CD4-positive, alpha-beta T cell (primary cell): ENCODE data around the gene DDC. TPM values are rescaled to one million over a fixed set of nuclear protein-coding genes. Genes with fewer than 3 reads are reported as not detected.

Experiments
- ATAC-seq: fragments of 200-7000 bp; cut with Tn5 transposase; one replicate; pipeline ENCODE4 v1.10.0; 2022; ENCODE audit warnings: mild to moderate bottlenecking; ENCODE audit not compliant: poor library complexity
- CTCF ChIA-PET: fragments of 350-600 bp; sonication (Branson Sonifier 250); formaldehyde crosslinking; loops from one replicate; lab custom pipeline; 2021; ENCODE audit warnings: antibody characterized with exemption, inconsistent platforms; lab: Charles Lee
- POLR2A ChIA-PET: fragments of 350-600 bp; sonication (Branson Sonifier 250); formaldehyde crosslinking; loops from one replicate; lab custom pipeline; 2021; ENCODE audit warnings: antibody characterized with exemption, inconsistent platforms; lab: Charles Lee
- DNase-seq, 14 experiments: peaks; one replicate each; pipeline ENCODE4 v3.0.0-alpha.2; 2013 to 2020; ENCODE audit warnings: mixed read lengths in 2 of 14
- H3K27ac ChIP-seq, 2 donors: one replicate each; pipeline versions ENCODE4 v1.5.1 to v1.7.0; 2013; ENCODE audit warnings: low read length in 2 of 2, low read depth in 1 of 2, mild to moderate bottlenecking in 1 of 2
- H3K27me3 ChIP-seq, 2 experiments: 1 replicate in 1 of 2; 2 replicates in 1 of 2; pipeline versions ENCODE4 v1.6.1 to v1.7.0; 2013; ENCODE audit warnings: low read length in 2 of 2, control low read depth in 1 of 2, mild to moderate bottlenecking in 1 of 2, moderate library complexity in 1 of 2; ENCODE audit not compliant: insufficient read depth in 2 of 2, control insufficient read depth in 1 of 2
- H3K36me3 ChIP-seq: one replicate; pipeline ENCODE4 v1.6.1; 2013; ENCODE audit warnings: low read length, control low read depth; ENCODE audit not compliant: insufficient read depth
- H3K4me1 ChIP-seq: one replicate; pipeline ENCODE4 v1.6.1; 2013; ENCODE audit warnings: low read length, control low read depth; ENCODE audit not compliant: insufficient read depth
- H3K4me3 ChIP-seq: one replicate; pipeline ENCODE4 v1.5.1; 2013; ENCODE audit warnings: mild to moderate bottlenecking, low read length, moderate library complexity
- H3K9me3 ChIP-seq, 2 experiments: 1 replicate in 1 of 2; 2 replicates in 1 of 2; pipeline versions ENCODE4 v1.6.1 to v1.7.0; 2013; ENCODE audit warnings: low read length in 2 of 2, mild to moderate bottlenecking in 2 of 2, control low read depth in 1 of 2, moderate library complexity in 1 of 2; ENCODE audit not compliant: control insufficient read depth in 1 of 2, insufficient read depth in 1 of 2
- H3K27ac Mint-ChIP-seq: one replicate; pipeline ENCODE4 v1.8.0; 2020; ENCODE audit warnings: mixed read lengths
- H3K27me3 Mint-ChIP-seq: one replicate; pipeline ENCODE4 v1.8.0; 2021; ENCODE audit warnings: mixed read lengths
- H3K36me3 Mint-ChIP-seq: one replicate; pipeline ENCODE4 v1.8.0; 2021; ENCODE audit warnings: low read depth, mixed read lengths
- H3K4me1 Mint-ChIP-seq: one replicate; pipeline ENCODE4 v1.8.0; 2021; ENCODE audit warnings: low read depth, mixed read lengths
- H3K4me3 Mint-ChIP-seq: one replicate; pipeline ENCODE4 v1.8.0; 2020; ENCODE audit warnings: mild to moderate bottlenecking, mixed read lengths
- H3K9me3 Mint-ChIP-seq: one replicate; pipeline ENCODE4 v1.8.0; 2020; ENCODE audit warnings: mixed read lengths
- intact Hi-C, 2 experiments: fragments of 100-400 bp; cut with DNase I in 1 of 2; cut with micrococcal nuclease in 1 of 2; formaldehyde crosslinking; loops; one replicate each; pipeline versions ENCODE4 v1.15.1 to v1.9.0; 2023 to 2025; cut with DNase I, micrococcal nuclease
- total RNA-seq, 174 experiments: library from RNA in 2 of 174; stranded (reverse) in 2 of 174; gene quantifications; one replicate each; pipeline ENCODE4 v1.2.3 and lab custom pipeline; 2021 to 2026
- TF ChIP-seq, protein P1 (sequence below): fragments of 200-600 bp; IDR thresholded peaks from one replicate; pipeline ENCODE4 v1.8.0; 2022; ENCODE audit warnings: antibody characterized with exemption, mild to moderate bottlenecking

DDC gene
- total RNA-seq, 2 experiments from 2014 or later = not detected

DNA sequence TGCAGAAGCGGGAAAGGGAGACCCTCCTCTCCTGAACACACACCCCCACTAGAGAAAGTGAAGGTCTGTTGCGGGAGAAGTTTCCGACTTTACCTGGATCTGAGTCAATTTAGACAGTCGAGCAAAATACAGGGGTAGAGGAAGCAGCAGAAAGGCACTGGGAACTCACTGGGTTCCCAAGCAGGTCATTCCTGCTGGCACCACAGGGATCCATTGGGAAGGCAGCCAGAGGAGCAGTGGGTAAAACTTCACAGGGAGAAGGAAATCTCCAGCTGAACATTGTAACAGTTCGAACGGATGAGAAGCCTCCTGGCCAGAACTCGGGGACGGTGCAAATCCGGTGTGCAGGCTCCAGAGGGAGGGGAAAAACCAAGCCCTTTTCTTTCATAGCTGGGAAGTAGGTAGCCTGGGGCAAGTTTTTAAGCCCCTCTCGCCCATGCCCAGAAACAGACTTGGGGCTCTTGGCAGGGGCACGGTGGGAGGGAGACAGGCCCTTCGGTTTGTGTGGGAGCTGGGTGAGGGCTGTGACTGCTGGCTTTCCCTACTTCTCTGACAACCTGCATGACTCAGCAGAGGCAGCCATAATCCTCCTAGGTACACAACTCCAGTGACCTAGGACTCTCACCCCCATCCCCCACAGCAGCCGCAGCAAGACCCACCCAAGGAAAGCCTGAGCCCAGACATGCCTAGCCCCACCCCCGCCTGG, 51.9 kb downstream of the DDC start:
- H3K9me3 Mint-ChIP-seq = peaks cover 12% of the 10 kb centered on the region
- ChIA-PET CTCF (no interaction called here), POLR2A (no interaction called here)
- Histone ChIP-seq H3K27me3 (peaks cover 0 to 3% of the 10 kb centered on the region in 2 experiments), H3K36me3 (no peaks in the 10 kb centered on the region), H3K4me1 (no peaks in the 10 kb centered on the region), H3K27ac (no peak overlapping the region), H3K9me3 (peaks cover 0 to 5% of the 10 kb centered on the region in 2 experiments), H3K4me3 (no peak overlapping the region)
- peaks cover 55% of the 10 kb centered on the region for H3K27me3 Mint-ChIP-seq
- ATAC-seq (no peak), DNase-seq (no peak)
- no peak overlapping the region for H3K27ac Mint-ChIP-seq
- H3K36me3 Mint-ChIP-seq = no peaks in the 10 kb centered on the region
- H3K4me3 Mint-ChIP-seq = no peak overlapping the region
- TF ChIP-seq, protein P1, sequence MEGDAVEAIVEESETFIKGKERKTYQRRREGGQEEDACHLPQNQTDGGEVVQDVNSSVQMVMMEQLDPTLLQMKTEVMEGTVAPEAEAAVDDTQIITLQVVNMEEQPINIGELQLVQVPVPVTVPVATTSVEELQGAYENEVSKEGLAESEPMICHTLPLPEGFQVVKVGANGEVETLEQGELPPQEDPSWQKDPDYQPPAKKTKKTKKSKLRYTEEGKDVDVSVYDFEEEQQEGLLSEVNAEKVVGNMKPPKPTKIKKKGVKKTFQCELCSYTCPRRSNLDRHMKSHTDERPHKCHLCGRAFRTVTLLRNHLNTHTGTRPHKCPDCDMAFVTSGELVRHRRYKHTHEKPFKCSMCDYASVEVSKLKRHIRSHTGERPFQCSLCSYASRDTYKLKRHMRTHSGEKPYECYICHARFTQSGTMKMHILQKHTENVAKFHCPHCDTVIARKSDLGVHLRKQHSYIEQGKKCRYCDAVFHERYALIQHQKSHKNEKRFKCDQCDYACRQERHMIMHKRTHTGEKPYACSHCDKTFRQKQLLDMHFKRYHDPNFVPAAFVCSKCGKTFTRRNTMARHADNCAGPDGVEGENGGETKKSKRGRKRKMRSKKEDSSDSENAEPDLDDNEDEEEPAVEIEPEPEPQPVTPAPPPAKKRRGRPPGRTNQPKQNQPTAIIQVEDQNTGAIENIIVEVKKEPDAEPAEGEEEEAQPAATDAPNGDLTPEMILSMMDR = no peak
- no peaks in the 10 kb centered on the region for H3K4me1 Mint-ChIP-seq
- intact Hi-C loops = no loop called here

DNA sequence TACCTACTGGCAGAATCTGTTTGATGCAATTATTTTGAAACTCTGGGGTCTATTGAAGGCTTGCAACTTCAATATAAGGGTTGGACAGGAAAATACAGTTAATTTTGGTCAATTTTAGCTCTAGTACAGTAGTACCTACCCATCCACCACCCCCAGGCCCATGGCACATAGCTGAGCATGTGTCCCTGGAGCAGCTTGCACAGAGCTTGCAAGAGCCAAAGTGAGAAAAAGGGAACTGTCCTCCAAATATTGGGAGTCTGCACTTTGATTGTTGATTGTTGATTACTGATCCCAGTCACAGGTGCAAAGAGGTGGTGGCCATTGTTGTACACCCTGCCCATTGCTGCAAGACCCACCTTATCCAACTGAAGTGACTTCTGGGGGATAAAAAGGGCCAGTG, 52.8 kb downstream of the DDC start:
- H3K36me3 ChIP-seq = no peaks in the 10 kb centered on the region
- ATAC-seq (no peak), DNase-seq (no peak)
- POLR2A ChIA-PET = no interaction called here
- peaks cover 54% of the 10 kb centered on the region for H3K27me3 Mint-ChIP-seq
- H3K27ac ChIP-seq = no peak overlapping the region
- no peaks in the 10 kb centered on the region for H3K36me3 Mint-ChIP-seq
- H3K4me3 Mint-ChIP-seq = no peak overlapping the region
- intact Hi-C loops = no loop called here
- peaks cover 0 to 3% of the 10 kb centered on the region in 2 experiments for H3K27me3 ChIP-seq
- TF ChIP-seq, protein P1 = no peak
- no peaks in the 10 kb centered on the region for H3K9me3 ChIP-seq
- no peak overlapping the region for H3K27ac Mint-ChIP-seq
- H3K9me3 Mint-ChIP-seq = peaks cover 10% of the 10 kb centered on the region
- CTCF ChIA-PET = no interaction called here
- H3K4me3 ChIP-seq = no peak overlapping the region
- no peaks in the 10 kb centered on the region for H3K4me1 ChIP-seq
- no peaks in the 10 kb centered on the region for H3K4me1 Mint-ChIP-seq

DNA sequence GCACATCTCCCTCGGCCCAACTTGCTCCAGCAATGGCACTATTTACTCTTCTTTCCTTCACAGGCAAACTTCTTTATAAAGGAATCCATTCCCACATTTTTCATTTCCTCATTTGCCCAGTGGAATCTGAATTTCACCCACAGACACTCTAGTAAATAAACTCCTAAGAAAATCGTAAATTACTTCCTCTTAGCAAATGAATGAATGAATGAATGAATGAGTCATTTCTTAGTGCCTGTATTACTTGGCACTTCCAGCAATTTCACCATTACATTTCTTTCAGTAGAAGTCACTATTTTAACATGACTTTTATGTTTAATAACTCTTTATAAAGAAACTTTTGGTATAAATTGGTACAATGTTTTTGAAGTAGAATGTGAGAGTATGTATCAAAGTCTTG, 55.7 kb downstream of the DDC start:
- Mint-ChIP-seq H3K27ac (no peak overlapping the region), H3K4me3 (no peak overlapping the region), H3K9me3 (no peaks in the 10 kb centered on the region), H3K27me3 (peaks cover 30% of the 10 kb centered on the region), H3K36me3 (no peaks in the 10 kb centered on the region), H3K4me1 (no peaks in the 10 kb centered on the region)
- Histone ChIP-seq H3K4me3 (no peak overlapping the region), H3K9me3 (no peaks in the 10 kb centered on the region), H3K27me3 (peaks cover 0 to 3% of the 10 kb centered on the region in 2 experiments), H3K27ac (no peak overlapping the region), H3K4me1 (no peaks in the 10 kb centered on the region), H3K36me3 (no peaks in the 10 kb centered on the region)
- ChIA-PET POLR2A (no interaction called here), CTCF (no interaction called here)
- ATAC-seq = no peak
- TF ChIP-seq, protein P1 = no peak
- intact Hi-C loops = no loop called here
- no peak for DNase-seq
